H1 (cell line): ENCODE results near the gene ITGB5. TPM values are rescaled to one million over a fixed set of nuclear protein-coding genes. Genes with fewer than 3 reads are reported as not detected.

ENCODE experiments used
- CTBP2 ChIP-seq: IDR thresholded peaks from 2 replicates; pipeline ENCODE4 v1.7.0; 2011; ENCODE audit warnings: borderline replicate concordance, mild to moderate bottlenecking, moderate library complexity, mixed read lengths, low read length; ENCODE audit not compliant: insufficient read depth, insufficient read length
- GABPA ChIP-seq: IDR thresholded peaks from 2 replicates; pipeline ENCODE4 v1.6.1; 2011; ENCODE audit warnings: mild to moderate bottlenecking, low read length, moderate library complexity, borderline replicate concordance; ENCODE audit not compliant: insufficient read depth
- NRF1 ChIP-seq: IDR thresholded peaks from 2 replicates; pipeline ENCODE4 v1.6.1; 2011; ENCODE audit warnings: mild to moderate bottlenecking, low read depth, low read length, improper control_type of control experiment
- polyA plus RNA-seq, 7 experiments: library from polyadenylated mRNA; depleted of rRNA in 3 of 7; stranded (reverse) in 5 of 7; unstranded in 2 of 7; fragments of >200 nt in 5 of 7; fragments of 200-250 nt in 2 of 7; gene quantifications; 1 replicate in 5 of 7; 2 replicates in 1 of 7; 4 replicates in 1 of 7; pipeline versions ENCODE4 v1.2.1 to v1.2.3, GENCODE V29; 2011 to 2013; ENCODE audit warnings: missing spikeins in 2 of 7, mixed read lengths in 2 of 7
- total RNA-seq: library from RNA; stranded (reverse); fragmentation: NEBNext Ultra II Directional; extraction: Animal tissue kit (Norgen Biotek cat#: 25700); gene quantifications from 2 replicates; pipeline ENCODE4 v1.2.1, GENCODE V29; 2021

The ITGB5 gene
- total and polyA plus RNA-seq, 2 of the 8 experiments (the other 6 are each of a cell fraction or from before 2014, with no cell fraction given), result 101 to 268 TPM

DNA sequence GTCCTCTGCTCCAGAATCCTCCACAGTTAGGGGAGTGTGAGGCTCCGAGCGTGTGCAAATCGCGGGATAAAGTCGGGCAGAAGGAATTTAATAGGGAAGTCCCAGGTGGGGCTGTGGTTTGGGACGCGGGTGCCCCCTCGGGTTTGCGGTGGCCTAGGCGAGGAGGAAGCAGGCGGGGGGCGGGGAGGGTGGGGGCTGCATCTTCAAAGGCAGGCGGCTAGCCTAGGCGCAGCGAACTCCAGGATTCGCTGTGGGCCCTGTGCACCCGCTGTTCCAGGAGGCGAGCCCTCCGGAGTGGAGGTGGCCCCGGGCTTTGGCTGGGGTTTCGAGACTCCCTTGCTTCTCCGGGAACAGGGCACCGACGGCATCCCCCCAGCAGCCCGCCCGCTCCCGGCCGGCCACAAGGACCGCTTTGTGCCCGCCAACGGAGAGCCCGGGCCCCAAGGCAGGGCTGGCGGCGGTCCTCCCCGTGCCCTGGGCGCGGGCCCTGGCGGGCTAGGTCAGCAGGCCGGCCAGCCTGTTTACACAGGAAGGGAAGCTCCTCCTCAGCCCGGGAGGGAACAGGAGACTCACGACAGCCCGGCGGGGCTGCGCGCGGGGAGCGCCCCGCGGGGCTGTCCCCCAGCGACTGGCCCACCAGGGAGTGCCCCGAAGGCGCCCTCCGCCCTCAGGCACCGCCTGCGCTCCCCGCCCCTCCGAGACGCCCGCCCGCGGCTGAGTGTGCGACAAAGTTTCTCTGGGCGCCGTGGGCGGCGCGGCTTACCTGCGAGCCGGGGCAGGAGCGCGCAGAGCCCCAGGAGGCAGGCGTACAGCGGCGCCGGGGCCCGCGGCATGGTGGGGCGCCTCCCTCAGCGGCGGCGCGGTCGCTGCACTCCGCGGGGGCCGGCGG, 753 bp downstream of the ITGB5 start (continued):
- TF ChIP-seq NRF1 (no peak), GABPA (no peak), CTBP2 (no peak)
